Uterus (tissue), 2 donors: Measurements from ENCODE around the gene RPL21.

Source experiments
- POLR2A ChIP-seq, 2 donors: fragments of 450-650 bp; IDR thresholded peaks; one replicate each; pipeline ENCODE4 v1.6.1; 2016; ENCODE audit warnings: antibody characterized with exemption in 2 of 2, mild to moderate bottlenecking in 1 of 2, moderate library complexity in 1 of 2
- TF ChIP-seq, protein P1 (sequence below), 4 experiments: fragments of 200-600 bp in 2 of 4; fragments of 450-650 bp in 2 of 4; sonication (generic) in 2 of 4; IDR thresholded peaks; one replicate each; pipeline ENCODE4 v1.5.1; 2016 to 2019; ENCODE audit warnings: antibody characterized with exemption in 4 of 4, mild to moderate bottlenecking in 2 of 4, moderate library complexity in 1 of 4

DNA sequence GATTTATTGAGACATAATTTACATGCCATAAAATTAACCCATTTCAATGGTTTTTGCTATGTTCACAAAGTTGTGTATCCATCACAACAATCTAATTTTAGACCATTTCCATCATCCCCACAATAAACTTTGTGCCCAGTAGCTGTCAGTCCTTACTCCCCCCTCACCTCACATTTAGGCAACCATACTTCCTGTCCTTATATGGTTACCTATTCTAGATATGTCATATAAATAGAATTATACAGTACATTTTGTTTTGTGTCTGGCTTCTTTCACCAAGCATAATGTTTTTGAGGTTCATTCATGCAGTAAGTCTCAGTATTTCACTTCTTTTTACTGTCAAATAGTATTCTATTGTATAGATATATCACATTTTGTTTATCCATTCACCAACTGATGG, 23.2 kb upstream of the RPL21 start:
- TF ChIP-seq, protein P1, sequence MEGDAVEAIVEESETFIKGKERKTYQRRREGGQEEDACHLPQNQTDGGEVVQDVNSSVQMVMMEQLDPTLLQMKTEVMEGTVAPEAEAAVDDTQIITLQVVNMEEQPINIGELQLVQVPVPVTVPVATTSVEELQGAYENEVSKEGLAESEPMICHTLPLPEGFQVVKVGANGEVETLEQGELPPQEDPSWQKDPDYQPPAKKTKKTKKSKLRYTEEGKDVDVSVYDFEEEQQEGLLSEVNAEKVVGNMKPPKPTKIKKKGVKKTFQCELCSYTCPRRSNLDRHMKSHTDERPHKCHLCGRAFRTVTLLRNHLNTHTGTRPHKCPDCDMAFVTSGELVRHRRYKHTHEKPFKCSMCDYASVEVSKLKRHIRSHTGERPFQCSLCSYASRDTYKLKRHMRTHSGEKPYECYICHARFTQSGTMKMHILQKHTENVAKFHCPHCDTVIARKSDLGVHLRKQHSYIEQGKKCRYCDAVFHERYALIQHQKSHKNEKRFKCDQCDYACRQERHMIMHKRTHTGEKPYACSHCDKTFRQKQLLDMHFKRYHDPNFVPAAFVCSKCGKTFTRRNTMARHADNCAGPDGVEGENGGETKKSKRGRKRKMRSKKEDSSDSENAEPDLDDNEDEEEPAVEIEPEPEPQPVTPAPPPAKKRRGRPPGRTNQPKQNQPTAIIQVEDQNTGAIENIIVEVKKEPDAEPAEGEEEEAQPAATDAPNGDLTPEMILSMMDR (IDR thresholded peaks at IDR 0.05), result no peak
- no peak for TF ChIP-seq POLR2A (IDR thresholded peaks at IDR 0.05)
